ENCODE results near the gene ATRX. TPM values are rescaled to one million over a fixed set of nuclear protein-coding genes. Genes with fewer than 3 reads are reported as not detected.
A peak's percentile ranks its signal among the peaks of the same experiment; 100 is the strongest.
"Not testable (repeated sequence)": the region's sequence is repeated elsewhere in the genome, so short reads cannot be mapped to it uniquely, and the experiment has no call there.

ATRX gene
- total RNA-seq, 1 experiment from 2014 or later, result 53.7 TPM

DNA sequence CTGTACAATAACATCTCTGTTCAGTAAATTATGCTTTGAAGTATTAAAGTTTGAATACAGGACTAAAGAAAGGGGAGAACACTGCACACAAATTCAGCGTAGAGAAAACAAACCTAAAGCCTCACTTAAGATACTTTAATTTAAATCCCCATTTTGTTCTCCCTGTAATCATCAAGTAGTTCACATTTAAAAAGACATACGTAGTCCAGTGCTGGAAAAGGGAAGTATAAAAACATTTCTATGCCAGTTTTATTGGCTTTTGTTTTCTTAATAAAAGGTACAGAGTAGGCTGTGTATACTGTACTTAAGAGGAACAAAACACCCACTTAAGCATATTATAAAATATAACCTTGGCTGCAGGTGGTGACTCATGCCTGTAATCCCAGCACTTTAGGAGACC lies 237.3 kb downstream of the ATRX start:
- Histone ChIP-seq H3K36me3 (no peaks in the 10 kb centered on the region), H3K27me3 (replicated peaks) (no peaks in the 10 kb centered on the region), H3K4me1 (replicated peaks) (no peaks in the 10 kb centered on the region), H3K27ac (no peak overlapping the region), H3K4me3 (no peak overlapping the region), H3K9me3 (replicated peaks) (no peaks in the 10 kb centered on the region)
- no peak for DNase-seq (ENCODE audit: low read depth in 1 of 2, low spot score in 2 of 2)

DNA sequence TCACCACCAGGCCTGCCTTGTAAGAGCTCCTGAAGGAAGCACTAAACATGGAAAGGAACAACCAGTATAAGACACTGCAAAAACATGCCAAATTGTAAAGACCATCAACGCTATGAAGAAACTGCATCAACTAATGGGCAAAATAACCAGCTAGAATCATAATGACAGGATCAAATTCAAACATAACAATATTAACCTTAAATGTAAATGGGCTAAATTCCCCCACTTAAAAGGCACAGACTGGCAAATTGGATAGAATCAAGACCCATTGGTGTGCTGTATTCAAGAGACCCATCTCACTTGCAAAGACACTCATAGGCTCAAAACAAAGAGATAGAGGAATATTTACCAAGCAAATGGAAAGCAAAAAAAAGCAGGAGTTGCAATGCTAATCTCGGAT lies 246.2 kb downstream of the ATRX start:
- H3K4me1 ChIP-seq (replicated peaks); H3K27me3 ChIP-seq (replicated peaks); H3K27ac ChIP-seq; H3K4me3 ChIP-seq; DNase-seq (ENCODE audit: low read depth in 1 of 2, low spot score in 2 of 2); H3K9me3 ChIP-seq (replicated peaks); H3K36me3 ChIP-seq: not testable (repeated sequence)

DNA sequence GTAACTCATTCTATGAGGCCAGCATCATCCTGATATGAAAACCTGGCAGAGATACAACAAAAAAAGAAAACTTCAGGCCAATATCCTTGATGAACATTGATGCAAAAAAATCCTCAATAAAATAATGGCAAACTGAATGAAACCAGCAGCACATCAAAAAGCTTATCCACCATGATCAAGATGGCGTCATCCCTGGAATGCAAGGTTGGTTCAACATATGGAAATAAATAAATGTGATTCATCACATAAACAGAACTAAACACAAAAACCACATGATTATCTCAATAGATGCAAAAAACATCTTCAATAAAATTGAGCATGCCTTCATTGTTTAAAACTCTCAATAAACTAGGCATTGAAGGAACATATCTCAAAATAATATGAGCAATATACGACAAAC lies 254.8 kb downstream of the ATRX start:
- not testable (repeated sequence) for H3K27ac ChIP-seq; H3K27me3 ChIP-seq (replicated peaks); H3K9me3 ChIP-seq (replicated peaks); H3K36me3 ChIP-seq; H3K4me3 ChIP-seq; H3K4me1 ChIP-seq (replicated peaks); DNase-seq (ENCODE audit: low read depth in 1 of 2, low spot score in 2 of 2)

DNA sequence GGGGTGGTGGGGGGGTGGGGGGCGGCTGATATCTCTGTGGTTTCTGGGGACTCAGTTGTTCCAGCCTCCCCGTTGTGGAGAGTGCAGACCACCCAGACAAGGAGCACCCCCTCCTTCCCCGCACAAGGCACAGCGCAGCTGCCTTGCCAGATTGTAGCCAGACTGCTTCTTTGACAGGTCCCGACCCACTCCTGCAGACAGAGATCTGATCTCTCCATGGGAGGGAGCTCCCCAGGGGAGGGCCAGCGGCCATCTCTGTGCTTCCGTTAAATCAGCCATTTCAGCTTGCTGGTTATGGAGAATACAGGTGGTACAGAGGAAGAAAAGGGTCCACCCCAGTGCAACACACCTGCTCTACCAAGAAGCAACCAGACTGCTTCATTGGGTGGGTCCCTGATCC lies 258.0 kb downstream of the ATRX start:
- H3K4me3 ChIP-seq, result no peak overlapping the region
- H3K9me3 ChIP-seq (replicated peaks), result no peaks in the 10 kb centered on the region
- no peaks in the 10 kb centered on the region for H3K4me1 ChIP-seq (replicated peaks)
- no peaks in the 10 kb centered on the region for H3K27me3 ChIP-seq (replicated peaks)
- DNase-seq (ENCODE audit: low read depth in 1 of 2, low spot score in 2 of 2), result no peak
- H3K36me3 ChIP-seq, result no peaks in the 10 kb centered on the region
- no peak overlapping the region for H3K27ac ChIP-seq

DNA sequence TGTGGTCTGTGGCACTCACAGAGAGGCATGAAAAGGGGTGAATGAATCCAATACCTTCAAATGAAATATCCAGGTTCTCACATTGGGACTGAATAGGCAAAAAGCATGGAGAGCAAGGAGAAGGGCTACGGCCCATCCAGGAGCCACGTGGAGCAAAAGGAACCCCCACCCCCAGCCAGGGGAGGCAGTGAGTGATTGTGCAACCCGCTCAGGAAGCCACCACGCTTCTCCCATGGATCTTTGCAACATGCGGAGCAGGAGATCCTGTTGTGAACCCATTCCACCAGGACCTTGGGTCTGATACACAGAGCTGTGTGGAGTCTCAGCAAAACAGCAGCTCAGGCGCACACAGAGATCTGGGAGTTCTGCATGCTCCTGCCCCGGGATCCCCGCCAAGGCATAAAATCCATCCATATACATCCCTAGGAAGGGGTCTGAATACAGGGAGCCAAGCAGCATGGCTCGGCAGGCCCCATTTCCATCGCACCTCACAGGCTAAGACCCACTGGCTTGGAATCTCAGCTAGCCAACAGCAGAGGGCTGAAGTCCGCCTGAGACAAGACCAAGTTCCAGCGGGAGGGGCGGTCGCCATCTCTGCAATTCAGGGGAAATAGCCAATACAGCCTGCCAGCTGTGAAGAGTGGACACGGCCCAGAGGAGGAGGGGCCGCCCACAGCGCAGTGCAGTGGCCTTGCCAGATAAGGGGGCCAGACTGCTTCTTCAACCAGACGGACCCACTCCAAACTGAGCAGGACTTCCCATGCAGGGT lies 258.6 kb downstream of the ATRX start:
- DNase-seq (ENCODE audit: low read depth in 1 of 2, low spot score in 2 of 2), result no peak
- no peaks in the 10 kb centered on the region for H3K27me3 ChIP-seq (replicated peaks)
- no peaks in the 10 kb centered on the region for H3K36me3 ChIP-seq
- no peaks in the 10 kb centered on the region for H3K9me3 ChIP-seq (replicated peaks)
- H3K4me1 ChIP-seq (replicated peaks), result no peaks in the 10 kb centered on the region
- no peak overlapping the region for H3K27ac ChIP-seq
- H3K4me3 ChIP-seq, result no peak overlapping the region

DNA sequence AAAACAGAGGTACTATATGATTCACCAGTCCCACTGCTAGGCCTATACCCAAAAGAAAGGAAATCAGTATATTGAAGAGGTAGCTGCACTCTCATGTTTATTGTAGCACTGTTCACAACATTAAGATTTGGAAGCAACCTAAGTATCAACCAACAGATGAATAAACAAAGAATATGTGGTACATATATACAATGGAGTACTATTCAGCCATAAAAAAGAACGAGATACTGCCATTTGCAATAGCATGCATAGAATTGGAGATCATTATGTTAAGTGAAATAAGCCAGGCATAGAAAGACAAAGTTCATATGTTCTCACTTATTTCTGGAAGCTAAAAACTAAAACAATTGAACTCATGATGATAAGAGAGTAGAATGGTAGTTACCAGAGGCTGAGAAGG lies 266.3 kb downstream of the ATRX start:
- Histone ChIP-seq H3K36me3 (peaks cover 16% of the 10 kb centered on the region), H3K4me3 (no peak overlapping the region), H3K27ac (no peak overlapping the region), H3K27me3 (replicated peaks) (no peaks in the 10 kb centered on the region), H3K4me1 (replicated peaks) (no peaks in the 10 kb centered on the region), H3K9me3 (replicated peaks) (no peaks in the 10 kb centered on the region)
- DNase-seq (ENCODE audit: low read depth in 1 of 2, low spot score in 2 of 2), result no peak

DNA sequence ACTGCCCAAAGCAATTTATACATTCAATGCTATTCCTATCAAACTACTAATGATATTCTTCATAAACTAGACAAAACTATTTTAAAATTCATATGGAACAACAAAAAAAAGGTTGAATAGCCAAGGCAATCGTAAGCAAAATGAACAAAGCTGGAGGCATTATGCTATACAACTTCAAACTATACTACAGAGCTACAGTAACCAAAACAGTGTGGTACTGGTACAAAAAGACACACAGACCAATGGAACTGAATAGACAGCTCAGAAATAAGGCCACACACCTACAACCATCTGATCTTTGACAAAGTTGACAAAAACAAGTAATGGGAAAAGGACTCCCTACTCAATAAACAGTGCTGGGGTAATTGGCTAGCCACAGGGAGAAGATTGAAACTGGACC lies 271.8 kb downstream of the ATRX start:
- DNase-seq (ENCODE audit: low read depth in 1 of 2, low spot score in 2 of 2), result no peak
- H3K4me3 ChIP-seq, result no peak overlapping the region
- 0 out of 2 replicates have a peak, but pooled peaks cover 3% of the 10 kb centered on the region for H3K36me3 ChIP-seq
- no peaks in the 10 kb centered on the region for H3K27me3 ChIP-seq (replicated peaks)
- H3K27ac ChIP-seq, result no peak overlapping the region
- H3K9me3 ChIP-seq (replicated peaks), result no peaks in the 10 kb centered on the region
- H3K4me1 ChIP-seq (replicated peaks), result no peaks in the 10 kb centered on the region

DNA sequence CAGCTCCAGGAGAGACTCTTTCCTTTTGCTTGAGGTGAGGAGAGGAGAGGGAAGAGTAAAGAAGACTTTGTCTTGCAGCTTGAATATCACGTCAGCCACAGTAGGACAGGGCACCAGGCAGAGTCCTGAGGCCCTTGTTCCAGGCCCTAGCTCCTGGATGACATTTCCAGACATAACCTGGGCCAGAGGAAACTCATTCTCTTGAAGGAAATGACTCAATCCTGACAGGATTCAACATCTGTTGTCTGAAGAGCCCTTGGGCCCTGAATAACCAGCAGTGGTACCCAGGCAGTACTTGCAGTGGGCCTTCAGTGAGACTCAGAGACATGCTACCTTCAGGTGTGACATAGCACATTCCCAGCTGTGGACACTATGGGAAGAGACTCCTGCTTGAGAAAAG lies 276.0 kb downstream of the ATRX start:
- H3K27ac ChIP-seq, result no peak overlapping the region
- no peak for DNase-seq (ENCODE audit: low read depth in 1 of 2, low spot score in 2 of 2)

DNA sequence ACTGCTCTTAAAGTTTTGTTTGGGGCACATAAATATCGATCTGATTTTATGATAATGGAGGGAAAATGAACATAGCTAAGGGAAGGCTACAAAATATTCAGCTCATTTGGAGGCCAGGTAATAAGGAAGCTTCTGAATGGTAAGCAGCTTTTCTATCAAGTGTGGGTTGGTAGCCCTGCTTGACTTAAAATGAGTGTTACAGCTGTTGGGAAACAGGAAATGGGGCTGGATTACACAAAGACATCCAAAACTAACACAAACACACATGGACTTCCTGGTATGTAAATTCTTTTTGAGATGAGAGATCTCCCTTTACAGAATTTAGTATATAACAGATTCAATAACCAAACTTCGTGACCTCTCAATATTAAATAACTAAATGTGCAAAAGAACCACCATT lies 280.8 kb downstream of the ATRX start:
- no peak for DNase-seq (ENCODE audit: low read depth in 1 of 2, low spot score in 2 of 2)
- Histone ChIP-seq H3K4me1 (replicated peaks) (no peaks in the 10 kb centered on the region), H3K9me3 (replicated peaks) (no peaks in the 10 kb centered on the region), H3K27ac (no peak overlapping the region), H3K4me3 (no peak overlapping the region), H3K36me3 (no peaks in the 10 kb centered on the region; the same call in none of the 2 replicates), H3K27me3 (replicated peaks) (no peaks in the 10 kb centered on the region)

More for the DNA sequence above, 276.0 kb downstream of the ATRX start:
- no peak overlapping the region for H3K4me3 ChIP-seq
- H3K4me1 ChIP-seq (replicated peaks), result no peaks in the 10 kb centered on the region
- H3K36me3 ChIP-seq, result peaks cover 3% of the 10 kb centered on the region
- H3K27me3 ChIP-seq (replicated peaks), result no peaks in the 10 kb centered on the region
- H3K9me3 ChIP-seq (replicated peaks), result no peaks in the 10 kb centered on the region

DNA sequence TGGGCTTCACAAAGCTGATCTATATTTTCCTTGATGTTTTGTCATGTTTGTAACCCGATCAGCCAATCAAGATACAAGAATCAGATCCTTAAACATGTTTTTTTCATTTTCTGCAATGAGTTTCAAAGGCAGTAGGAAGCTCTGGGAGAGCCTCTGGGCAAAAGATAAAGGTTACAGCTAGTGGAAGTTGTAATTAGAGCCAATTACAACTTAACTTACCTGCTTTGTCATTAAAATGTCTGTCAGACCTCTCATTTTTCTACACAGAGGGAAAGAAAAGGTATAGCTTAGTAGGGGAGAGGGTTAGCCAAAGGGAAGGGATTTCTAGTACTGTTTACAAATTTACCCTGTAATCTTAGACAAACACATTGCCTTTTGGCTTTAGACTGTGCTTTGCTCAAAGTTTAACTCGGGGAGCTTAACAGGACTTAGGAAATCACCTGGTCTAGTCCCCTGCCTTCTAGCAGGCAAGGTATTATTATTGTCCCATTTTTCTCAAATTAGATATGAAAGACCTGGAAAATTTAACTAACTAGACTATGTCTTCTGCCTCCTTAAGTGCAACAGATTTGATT lies 283.0 kb downstream of the ATRX start:
- no peak overlapping the region for H3K27ac ChIP-seq
- DNase-seq (ENCODE audit: low read depth in 1 of 2, low spot score in 2 of 2), result no peak

DNA sequence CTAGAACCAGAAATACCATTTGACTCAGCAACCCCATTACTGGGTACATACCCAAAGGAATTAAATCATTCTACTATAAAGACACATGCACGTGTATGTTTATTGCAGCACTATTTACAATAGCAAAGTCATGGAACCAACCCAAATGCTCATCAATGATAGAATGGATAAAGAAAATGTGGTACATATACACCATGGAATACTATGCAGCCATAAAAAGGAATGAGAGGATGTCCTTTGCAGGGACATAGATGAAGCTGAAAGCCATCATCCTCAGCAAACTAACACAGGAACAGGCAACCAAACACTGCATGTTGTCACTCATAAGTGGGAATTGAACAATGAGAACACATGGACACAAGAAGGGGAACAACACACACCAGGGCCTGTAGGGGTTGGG lies 285.9 kb downstream of the ATRX start:
- H3K4me1 ChIP-seq (replicated peaks); H3K36me3 ChIP-seq; H3K27me3 ChIP-seq (replicated peaks); H3K27ac ChIP-seq; H3K4me3 ChIP-seq; DNase-seq (ENCODE audit: low read depth in 1 of 2, low spot score in 2 of 2); H3K9me3 ChIP-seq (replicated peaks): not testable (repeated sequence)

More for the DNA sequence above, 283.0 kb downstream of the ATRX start:
- H3K27me3 ChIP-seq (replicated peaks), result no peaks in the 10 kb centered on the region
- H3K36me3 ChIP-seq, result no peaks in the 10 kb centered on the region; the same call in 1 of the 2 replicates
- no peaks in the 10 kb centered on the region for H3K9me3 ChIP-seq (replicated peaks)
- no peak overlapping the region for H3K4me3 ChIP-seq
- no peaks in the 10 kb centered on the region for H3K4me1 ChIP-seq (replicated peaks)

DNA sequence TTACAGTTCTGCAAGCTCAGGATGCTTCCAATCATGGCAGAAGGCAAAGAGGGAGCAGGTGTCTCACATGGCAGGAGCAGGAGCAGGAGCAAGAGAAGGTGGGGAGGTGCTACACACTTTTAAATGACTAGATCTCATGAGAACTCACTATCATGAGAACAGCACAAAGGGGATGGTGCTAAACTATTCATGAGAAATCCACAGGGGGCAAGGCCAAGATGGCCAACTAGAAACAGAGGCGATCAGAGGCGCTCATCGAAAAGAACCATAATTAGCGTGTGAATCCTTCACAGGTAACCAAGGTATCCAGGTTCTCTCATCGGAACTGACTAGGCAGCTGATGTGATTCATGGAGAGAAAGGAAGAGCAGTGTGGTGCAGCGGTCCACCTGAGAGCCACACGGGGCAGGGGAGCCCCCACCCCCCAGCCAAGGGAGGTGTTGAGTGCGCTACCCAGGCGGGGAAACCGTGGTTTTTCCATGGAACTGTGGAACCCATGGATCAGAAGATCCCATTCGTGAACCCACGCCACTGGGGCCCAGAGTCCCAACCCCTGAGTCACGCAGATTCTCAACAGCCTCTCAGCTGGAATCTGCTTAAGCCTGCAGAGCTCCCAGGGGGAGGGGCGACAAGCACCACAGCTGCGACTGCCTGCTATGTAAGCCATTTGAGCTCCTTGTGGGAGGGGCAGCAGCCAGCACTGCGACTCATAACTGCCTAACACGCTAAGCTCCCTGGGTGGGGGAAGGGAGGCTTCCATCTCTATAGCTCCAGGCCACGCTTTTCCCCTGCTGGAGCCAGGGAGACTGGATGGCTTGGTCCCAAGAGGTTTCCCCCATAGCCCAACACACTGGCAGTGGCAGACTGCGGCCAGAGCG lies 292.1 kb downstream of the ATRX start:
- no peaks in the 10 kb centered on the region for H3K36me3 ChIP-seq
- H3K4me1 ChIP-seq (replicated peaks), result no peaks in the 10 kb centered on the region
- no peak overlapping the region for H3K27ac ChIP-seq
- peak in 1 of 2 experiments; percentile 35 for DNase-seq (ENCODE audit: low read depth in 1 of 2, low spot score in 2 of 2)
- no peaks in the 10 kb centered on the region for H3K9me3 ChIP-seq (replicated peaks)
- no peak overlapping the region for H3K4me3 ChIP-seq
- no peaks in the 10 kb centered on the region for H3K27me3 ChIP-seq (replicated peaks)

DNA sequence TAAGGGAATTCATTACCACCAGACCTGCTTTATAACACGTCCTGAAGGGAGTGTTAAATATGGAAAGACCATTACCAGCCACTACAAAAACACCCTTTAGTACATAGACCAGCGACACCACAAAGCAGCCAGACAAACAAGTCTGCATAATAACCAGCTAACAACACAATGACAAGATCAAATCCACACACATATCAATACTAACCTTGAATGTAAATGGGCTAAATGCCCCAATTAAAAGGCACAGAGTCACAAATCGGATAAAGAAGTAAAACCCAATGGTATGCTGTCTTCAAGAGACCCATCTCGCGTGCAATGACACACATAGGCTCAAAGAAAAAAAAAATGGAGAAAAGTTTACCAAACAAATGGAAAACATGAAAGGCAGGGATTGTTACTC lies 302.0 kb downstream of the ATRX start:
- H3K4me3 ChIP-seq, result no peak overlapping the region
- H3K36me3 ChIP-seq, result no peaks in the 10 kb centered on the region
- no peak for DNase-seq (ENCODE audit: low read depth in 1 of 2, low spot score in 2 of 2)
- H3K27ac ChIP-seq, result no peak overlapping the region
- H3K9me3 ChIP-seq (replicated peaks), result no peaks in the 10 kb centered on the region
- H3K4me1 ChIP-seq (replicated peaks), result no peaks in the 10 kb centered on the region
- H3K27me3 ChIP-seq (replicated peaks), result no peaks in the 10 kb centered on the region

DNA sequence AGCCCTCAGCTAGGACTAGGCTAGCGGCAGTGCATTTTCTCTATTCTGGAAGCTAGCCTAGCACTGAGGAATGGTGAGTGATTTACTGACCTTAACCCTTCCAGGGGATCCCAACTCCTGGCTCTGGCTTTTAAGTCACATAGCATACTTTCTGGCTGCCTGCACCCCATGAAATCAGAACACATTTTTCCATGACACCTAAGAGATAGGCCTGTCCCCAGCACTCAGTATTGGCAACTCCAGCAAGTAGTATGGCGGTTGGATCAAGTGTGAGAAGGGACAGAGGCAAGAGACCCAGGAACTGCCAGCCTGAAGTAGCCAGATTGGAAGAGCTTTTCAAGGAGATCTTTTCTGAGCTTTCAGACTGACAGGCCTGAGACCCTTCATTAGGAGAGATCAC lies 330.6 kb downstream of the ATRX start:
- no peaks in the 10 kb centered on the region for H3K27me3 ChIP-seq (replicated peaks)
- DNase-seq (ENCODE audit: low read depth in 1 of 2, low spot score in 2 of 2), result no peak

More for the DNA sequence above, 330.6 kb downstream of the ATRX start:
- no peaks in the 10 kb centered on the region for H3K36me3 ChIP-seq
- H3K4me3 ChIP-seq, result no peak overlapping the region
- H3K9me3 ChIP-seq (replicated peaks), result no peaks in the 10 kb centered on the region
- no peaks in the 10 kb centered on the region for H3K4me1 ChIP-seq (replicated peaks)
- no peak overlapping the region for H3K27ac ChIP-seq

Data from SJSA1 (cell line).